Measurements from ENCODE around the gene PLEKHA7. TPM values are rescaled to one million over a fixed set of nuclear protein-coding genes. Genes with fewer than 3 reads are reported as not detected.
"Not testable (repeated sequence)": the region's sequence is repeated elsewhere in the genome, so short reads cannot be mapped to it uniquely, and the experiment has no call there.

The PLEKHA7 gene
- total RNA-seq, 1 experiment from 2014 or later: not detected

DNA sequence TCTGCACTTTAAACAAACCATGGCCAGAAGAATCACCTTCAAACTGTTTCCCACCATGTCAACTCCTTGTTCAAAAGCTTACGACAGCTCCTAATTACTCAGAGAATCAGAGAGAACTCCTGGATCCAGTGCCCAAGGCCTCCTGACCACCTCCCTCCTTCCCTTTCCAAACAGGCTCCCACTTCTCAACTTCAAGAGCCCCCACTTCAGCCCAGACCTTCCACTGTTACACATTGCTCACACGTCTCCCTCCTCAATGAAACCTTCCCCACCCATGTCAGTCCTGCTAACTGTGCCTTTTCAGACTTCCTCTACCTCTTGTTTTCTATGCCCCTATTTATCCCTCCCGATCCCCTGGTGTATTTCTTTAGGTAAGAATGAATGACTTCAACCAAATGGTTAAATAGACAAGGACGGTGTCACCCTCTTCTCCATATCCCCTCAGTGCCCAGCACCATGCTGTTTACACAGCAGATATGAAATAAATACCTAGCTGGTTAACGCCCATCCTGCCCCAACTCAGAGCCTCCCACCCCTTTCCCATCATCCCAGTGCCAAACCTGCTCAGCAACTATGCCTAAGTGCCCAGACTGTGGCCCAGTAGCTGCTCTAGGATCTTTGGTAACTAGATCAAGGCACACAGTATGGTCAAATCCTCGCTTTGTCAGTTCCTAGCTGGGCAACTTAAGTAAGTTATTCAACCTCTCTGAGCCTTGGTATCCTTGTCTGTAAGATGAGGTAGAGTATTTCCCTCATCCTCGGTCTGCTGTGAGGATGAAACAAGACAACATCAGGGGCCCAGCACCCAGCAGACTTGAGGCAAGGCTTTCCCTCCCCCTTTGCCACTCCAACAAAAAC is 36.8 kb downstream of the PLEKHA7 start:
- H3K9me3 ChIP-seq (replicated peaks): no peaks in the 10 kb centered on the region
- H3K27ac ChIP-seq: no peak overlapping the region
- DNase-seq: no peak
- H3K36me3 ChIP-seq: no peaks in the 10 kb centered on the region
- no peaks in the 10 kb centered on the region for H3K27me3 ChIP-seq
- no peak overlapping the region for H3K4me3 ChIP-seq
- peaks cover 25% of the 10 kb centered on the region for H3K4me1 ChIP-seq

DNA sequence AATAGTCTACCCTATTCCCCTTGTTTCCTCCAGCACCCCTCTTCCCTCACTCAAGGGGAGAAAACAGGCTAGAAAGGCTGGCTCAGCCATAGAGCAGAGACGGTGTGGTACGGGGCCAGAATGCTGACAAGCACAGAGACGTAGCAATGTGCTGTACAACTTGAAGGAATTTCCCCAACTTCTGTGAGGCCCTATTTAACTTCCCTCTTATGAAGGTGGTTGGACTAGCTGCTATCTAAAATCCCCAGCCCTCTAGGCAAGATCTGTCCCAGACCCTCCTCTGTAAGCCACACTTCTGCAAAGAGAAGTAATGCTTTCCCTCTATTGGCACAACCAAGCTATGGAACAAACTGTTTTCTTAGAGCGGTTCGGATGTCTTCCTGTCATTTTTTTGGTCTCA is 37.8 kb downstream of the PLEKHA7 start:
- no peak for DNase-seq
- no peak overlapping the region for H3K4me3 ChIP-seq
- H3K27ac ChIP-seq: no peak overlapping the region
- no peaks in the 10 kb centered on the region for H3K9me3 ChIP-seq (replicated peaks)
- no peaks in the 10 kb centered on the region for H3K27me3 ChIP-seq
- H3K4me1 ChIP-seq: peaks cover 18% of the 10 kb centered on the region
- no peaks in the 10 kb centered on the region for H3K36me3 ChIP-seq

DNA sequence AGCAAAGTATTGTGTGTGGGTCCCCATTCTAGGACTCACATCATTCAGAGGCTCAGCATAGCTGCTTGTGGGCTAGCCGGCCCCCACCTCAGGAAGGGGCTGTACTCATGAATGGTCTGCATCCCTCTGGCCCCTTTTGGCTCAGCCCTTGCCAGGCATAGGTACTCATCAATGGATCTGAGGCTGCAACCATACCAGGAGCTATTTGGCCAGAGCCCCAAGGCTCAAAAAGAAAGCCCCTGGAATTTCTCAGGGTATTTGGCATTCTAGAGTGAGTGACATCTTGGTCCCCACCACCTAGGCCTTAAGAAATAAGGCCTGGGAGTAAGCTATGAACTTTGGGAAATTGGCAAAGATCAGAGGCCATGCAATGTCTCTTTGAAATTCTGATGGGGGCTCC is 38.3 kb downstream of the PLEKHA7 start:
- H3K9me3 ChIP-seq (replicated peaks): no peaks in the 10 kb centered on the region
- no peaks in the 10 kb centered on the region for H3K27me3 ChIP-seq

GRCh38 chr11:16973338-16973964 is 40.8 kb downstream of the PLEKHA7 start:
- no peak overlapping the region for H3K4me3 ChIP-seq
- H3K4me1 ChIP-seq: no peaks in the 10 kb centered on the region
- H3K36me3 ChIP-seq: no peaks in the 10 kb centered on the region
- DNase-seq: no peak
- no peak overlapping the region for H3K27ac ChIP-seq
- H3K9me3 ChIP-seq (replicated peaks): no peaks in the 10 kb centered on the region
- no peaks in the 10 kb centered on the region for H3K27me3 ChIP-seq

More for the DNA sequence above, 38.3 kb downstream of the PLEKHA7 start:
- Histone ChIP-seq H3K36me3 (no peaks in the 10 kb centered on the region), H3K27ac (no peak overlapping the region), H3K4me1 (peaks cover 13% of the 10 kb centered on the region), H3K4me3 (no peak overlapping the region)
- DNase-seq: no peak

GRCh38 chr11:16969010-16969999 is 44.9 kb downstream of the PLEKHA7 start:
- DNase-seq: no peak
- Histone ChIP-seq H3K27ac (no peak overlapping the region), H3K9me3 (replicated peaks) (no peaks in the 10 kb centered on the region), H3K36me3 (no peaks in the 10 kb centered on the region), H3K4me3 (no peak overlapping the region), H3K4me1 (no peaks in the 10 kb centered on the region), H3K27me3 (no peaks in the 10 kb centered on the region; the same call in 1 of the 2 replicates)

DNA sequence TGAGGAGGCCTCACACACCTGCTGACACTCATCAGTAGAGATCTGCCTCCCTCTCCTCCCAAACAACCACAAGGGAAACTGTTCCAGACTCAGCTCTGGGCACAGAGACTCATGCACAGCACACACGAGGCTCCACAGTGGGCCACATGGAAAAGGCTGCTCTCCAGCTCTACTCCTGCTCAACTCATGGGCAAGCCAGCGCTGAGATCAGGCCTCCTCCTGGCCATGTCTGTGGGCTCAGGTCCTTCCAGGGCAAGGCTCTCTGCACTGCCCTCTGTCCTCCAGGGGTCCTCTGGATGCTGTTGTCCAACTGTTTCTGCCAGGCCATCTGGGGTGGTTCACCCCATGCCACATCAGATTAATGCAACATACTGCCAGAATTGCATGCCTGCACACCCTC is 46.0 kb downstream of the PLEKHA7 start:
- Histone ChIP-seq H3K27ac (no peak overlapping the region), H3K9me3 (replicated peaks) (no peaks in the 10 kb centered on the region), H3K36me3 (no peaks in the 10 kb centered on the region), H3K27me3 (no peaks in the 10 kb centered on the region; the same call in 1 of the 2 replicates), H3K4me1 (no peaks in the 10 kb centered on the region), H3K4me3 (no peak overlapping the region)
- no peak for DNase-seq

- H3K27me3 ChIP-seq: no peaks in the 10 kb centered on the region; the same call in 1 of the 2 replicates
- no peak overlapping the region for H3K4me3 ChIP-seq
- H3K4me1 ChIP-seq: no peaks in the 10 kb centered on the region
- no peaks in the 10 kb centered on the region for H3K9me3 ChIP-seq (replicated peaks)
- no peaks in the 10 kb centered on the region for H3K36me3 ChIP-seq
- no peak overlapping the region for H3K27ac ChIP-seq
- no peak for DNase-seq
Measured at GRCh38 chr11:16966930-16967671, 47.1 kb downstream of the PLEKHA7 start.

DNA sequence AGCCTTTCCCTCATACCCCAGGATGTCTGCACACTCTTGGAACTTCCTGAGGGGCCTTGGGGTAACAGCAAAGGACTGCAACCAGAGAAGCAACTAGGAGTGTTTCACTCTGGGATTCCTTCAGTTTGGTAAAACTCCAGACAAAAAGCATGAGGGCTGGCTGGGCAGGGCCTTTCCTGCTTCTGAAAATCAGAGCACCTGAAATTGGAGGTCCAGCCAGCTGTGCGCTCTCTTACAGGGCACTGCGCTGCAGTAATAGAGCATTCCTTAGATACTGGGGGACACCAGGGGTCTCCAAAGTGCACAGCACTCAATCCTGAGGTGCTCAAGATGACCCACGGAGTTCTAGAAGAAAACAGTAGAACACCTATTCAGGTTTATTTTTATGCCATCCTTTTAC is 49.7 kb downstream of the PLEKHA7 start:
- Histone ChIP-seq H3K27me3 (no peaks in the 10 kb centered on the region; the same call in 1 of the 2 replicates), H3K4me3 (no peak overlapping the region), H3K36me3 (no peaks in the 10 kb centered on the region), H3K9me3 (replicated peaks) (no peaks in the 10 kb centered on the region), H3K27ac (no peak overlapping the region), H3K4me1 (no peaks in the 10 kb centered on the region)
- no peak for DNase-seq

DNA sequence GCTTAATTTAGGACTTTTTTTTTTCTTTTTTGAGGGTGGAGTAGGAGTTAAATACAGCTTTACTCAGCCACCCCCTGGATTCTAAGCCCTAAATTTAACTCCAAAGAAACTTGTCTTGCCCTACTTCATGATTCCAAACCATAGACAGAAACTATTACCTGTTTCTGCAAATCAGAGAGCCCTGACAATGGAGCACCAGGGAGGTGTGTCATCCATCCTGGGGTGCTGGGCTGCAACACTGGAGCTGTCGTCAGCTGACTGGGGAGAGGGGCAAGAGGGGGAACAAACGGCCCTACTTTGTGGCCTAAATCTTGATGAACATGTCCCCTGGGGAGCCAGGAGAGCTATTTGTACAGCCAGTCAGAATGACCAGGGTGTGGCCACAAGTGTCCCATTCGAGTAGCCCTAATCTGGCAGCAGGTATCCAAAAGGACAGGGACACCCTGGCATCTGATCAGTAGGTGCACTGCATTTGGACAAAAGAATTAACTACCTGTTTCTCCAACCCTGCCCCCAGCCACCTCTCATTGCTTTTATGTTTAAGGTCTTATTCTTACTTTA is 50.8 kb downstream of the PLEKHA7 start:
- no peak for DNase-seq
- Histone ChIP-seq H3K27ac (no peak overlapping the region), H3K27me3 (no peaks in the 10 kb centered on the region; the same call in 1 of the 2 replicates), H3K36me3 (no peaks in the 10 kb centered on the region), H3K4me1 (no peaks in the 10 kb centered on the region), H3K9me3 (replicated peaks) (no peaks in the 10 kb centered on the region), H3K4me3 (no peak overlapping the region)

DNA sequence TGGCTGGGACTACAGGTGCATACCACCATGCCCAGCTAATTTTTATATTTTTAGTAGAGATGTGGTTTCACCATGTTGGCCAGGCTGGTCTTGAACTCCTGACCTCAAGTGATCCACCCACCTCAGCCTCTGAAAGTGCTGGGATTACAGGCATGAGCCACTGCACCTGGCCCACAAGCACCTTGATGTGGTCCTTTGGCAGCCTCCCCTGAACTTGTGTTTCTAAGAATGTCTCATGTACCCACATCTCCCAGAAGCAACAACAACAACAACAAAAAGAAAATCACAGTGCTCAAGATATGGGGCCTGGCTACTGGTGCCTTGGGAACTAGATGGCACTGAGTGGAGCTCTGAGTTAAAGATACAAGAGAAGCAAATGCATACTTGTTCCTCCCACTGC is 51.6 kb downstream of the PLEKHA7 start:
- not testable (repeated sequence) for H3K4me1 ChIP-seq; H3K27ac ChIP-seq; DNase-seq; H3K4me3 ChIP-seq; H3K9me3 ChIP-seq (replicated peaks); H3K27me3 ChIP-seq; H3K36me3 ChIP-seq

DNA sequence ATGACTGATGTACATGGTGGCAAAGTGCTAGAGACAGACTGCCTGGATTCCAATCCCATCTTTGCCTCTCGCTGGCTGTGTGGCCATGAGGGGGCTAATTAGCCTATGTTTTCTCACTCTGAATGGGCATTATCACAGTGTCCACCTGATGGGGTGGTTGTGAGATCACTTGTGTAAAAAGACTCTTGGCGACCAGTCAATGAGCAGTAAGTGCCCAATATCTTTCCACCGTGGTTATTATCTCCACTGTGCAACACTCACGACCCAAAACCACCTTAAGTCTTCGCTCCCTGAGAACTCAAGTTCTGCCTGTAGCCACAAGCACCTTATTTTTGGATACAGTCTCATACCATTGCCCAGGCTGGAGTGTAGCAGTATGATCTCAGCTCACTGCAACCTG is 52.1 kb downstream of the PLEKHA7 start:
- no peak overlapping the region for H3K4me3 ChIP-seq
- no peaks in the 10 kb centered on the region for H3K36me3 ChIP-seq
- H3K4me1 ChIP-seq: no peaks in the 10 kb centered on the region
- no peaks in the 10 kb centered on the region for H3K9me3 ChIP-seq (replicated peaks)
- no peak overlapping the region for H3K27ac ChIP-seq
- DNase-seq: no peak
- no peaks in the 10 kb centered on the region; the same call in 1 of the 2 replicates for H3K27me3 ChIP-seq

GRCh38 chr11:16960250-16960649 is 54.0 kb downstream of the PLEKHA7 start:
- H3K27me3 ChIP-seq: no peaks in the 10 kb centered on the region
- H3K4me3 ChIP-seq: no peak overlapping the region
- H3K9me3 ChIP-seq (replicated peaks): no peaks in the 10 kb centered on the region
- DNase-seq: no peak
- H3K36me3 ChIP-seq: no peaks in the 10 kb centered on the region
- no peak overlapping the region for H3K27ac ChIP-seq
- no peaks in the 10 kb centered on the region for H3K4me1 ChIP-seq

- no peaks in the 10 kb centered on the region for H3K9me3 ChIP-seq (replicated peaks)
- H3K27me3 ChIP-seq: no peaks in the 10 kb centered on the region
- H3K4me1 ChIP-seq: no peaks in the 10 kb centered on the region
- no peak for DNase-seq
- no peaks in the 10 kb centered on the region for H3K36me3 ChIP-seq
- H3K4me3 ChIP-seq: no peak overlapping the region
- H3K27ac ChIP-seq: no peak overlapping the region
Measured at GRCh38 chr11:16959602-16960001, 54.6 kb downstream of the PLEKHA7 start.

- Histone ChIP-seq H3K4me3 (no peak overlapping the region), H3K4me1 (no peaks in the 10 kb centered on the region), H3K27me3 (no peaks in the 10 kb centered on the region), H3K9me3 (replicated peaks) (no peaks in the 10 kb centered on the region), H3K27ac (no peak overlapping the region), H3K36me3 (no peaks in the 10 kb centered on the region)
- DNase-seq: no peak
Measured at GRCh38 chr11:16958833-16959232, 55.4 kb downstream of the PLEKHA7 start.

Measured in SJCRH30 (cell line).